KG1 (cell line): ENCODE results near the gene CLECL1.
"Not testable (repeated sequence)": the region's sequence is repeated elsewhere in the genome, so short reads cannot be mapped to it uniquely, and the experiment has no call there.

Experiments
- DNase-seq: peaks from one replicate; lab custom pipeline; 2025; lab: John Stamatoyannopoulos, UW

The CLECL1 gene

DNA sequence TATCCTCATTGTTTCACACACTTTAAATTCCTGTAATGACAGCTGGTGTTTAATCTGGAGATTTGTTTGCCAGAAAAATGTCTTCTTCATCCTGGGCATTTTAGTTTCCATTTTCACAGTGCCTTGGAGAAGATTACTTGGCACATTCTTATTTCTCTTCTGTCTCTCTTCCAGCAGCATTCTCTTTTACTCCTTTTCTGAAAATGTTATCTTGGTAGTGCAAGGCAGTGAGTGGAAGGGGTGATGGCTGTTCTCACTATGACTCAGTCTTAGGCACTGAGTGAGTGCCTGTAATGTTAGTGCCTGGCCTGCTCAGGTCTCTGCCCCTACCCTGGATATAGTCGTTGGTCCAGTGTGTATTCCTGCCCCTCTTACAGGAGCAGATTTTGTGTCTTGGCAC, 13.1 kb downstream of the CLECL1 start:
- no peak for DNase-seq

DNA sequence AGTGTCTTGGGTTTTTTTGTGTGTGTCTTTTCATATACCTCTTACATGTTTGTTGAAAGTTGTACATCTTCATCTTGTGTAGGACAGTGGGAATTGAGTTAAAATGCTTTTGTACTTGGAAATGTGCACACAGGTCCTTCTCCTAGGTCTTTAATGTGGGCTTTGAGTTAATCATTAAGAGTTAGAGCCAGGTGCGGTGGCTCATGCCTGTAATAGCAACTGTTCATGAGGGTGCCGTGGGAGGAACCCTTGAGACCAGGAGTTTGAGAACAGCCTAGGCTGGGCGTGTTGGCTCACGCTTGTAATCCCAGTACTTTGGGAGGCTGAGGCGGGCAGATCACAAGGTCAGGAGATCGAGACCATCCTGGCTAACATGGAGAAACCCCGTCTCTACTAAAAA, 13.9 kb downstream of the CLECL1 start:
- no peak for DNase-seq

DNA sequence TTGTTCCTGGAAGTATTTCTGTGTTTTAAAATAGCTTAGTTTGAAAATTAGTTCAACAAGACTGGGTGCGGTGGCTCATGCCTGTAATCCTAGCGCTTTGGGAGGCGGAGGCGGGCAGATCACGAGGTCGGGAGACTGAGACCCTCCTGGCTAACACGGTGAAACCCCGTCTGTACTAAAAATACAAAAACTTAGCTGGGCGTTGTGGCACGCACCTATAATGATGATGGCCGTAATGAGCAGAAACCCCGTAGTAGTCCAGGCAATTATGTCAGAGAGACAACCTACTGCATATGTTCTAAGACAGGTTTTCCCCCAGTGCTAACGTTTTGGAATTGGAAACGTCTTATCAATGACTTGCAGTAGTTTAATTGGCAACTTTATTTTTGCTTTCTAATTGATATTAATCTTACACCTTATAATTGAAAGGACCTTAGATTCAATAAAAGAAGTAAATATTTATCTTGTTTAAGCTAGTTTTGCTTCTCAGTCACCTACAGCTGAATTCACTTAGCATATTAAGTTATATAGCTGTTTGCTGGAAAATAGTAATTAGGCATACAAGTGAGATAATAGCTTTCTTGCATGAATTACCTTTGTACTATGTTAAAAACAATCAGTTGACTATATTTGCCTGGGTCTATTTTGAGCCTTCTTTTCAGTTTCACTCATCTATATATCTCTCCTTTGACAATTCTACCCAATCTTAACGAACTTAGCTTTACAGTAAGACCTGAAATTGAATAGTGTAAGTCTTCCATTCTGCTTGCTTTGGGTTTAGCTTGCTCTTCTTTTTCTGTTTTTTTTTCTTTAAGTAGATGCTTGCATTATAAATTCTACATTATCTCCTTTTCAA, 15.6 kb downstream of the CLECL1 start:
- no peak for DNase-seq

DNA sequence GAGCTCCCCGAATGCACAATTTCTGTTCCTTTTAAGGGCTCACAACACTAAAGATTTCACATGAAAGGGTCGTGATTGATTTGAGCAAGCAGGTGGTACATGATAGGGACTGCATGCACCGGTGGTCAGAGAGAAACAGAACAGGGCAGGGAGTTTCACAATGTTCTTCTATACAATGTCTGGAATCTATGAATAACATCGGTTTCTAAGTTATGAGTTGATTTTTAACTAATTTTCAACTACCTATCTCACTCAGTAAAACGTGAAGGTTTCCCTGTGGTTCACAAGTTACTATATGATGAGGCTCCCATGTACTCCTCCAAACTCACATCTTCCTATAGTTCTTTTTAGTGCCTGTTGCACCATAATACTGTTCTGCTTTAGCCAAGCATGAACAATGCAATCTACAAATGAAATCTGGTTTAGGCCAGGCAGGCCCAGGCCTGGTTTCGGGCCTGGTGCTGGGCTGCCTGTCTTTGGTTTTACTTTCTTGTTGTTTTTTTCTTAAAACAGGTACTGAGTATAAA, 19.8 kb downstream of the CLECL1 start:
- DNase-seq, result not testable (repeated sequence)

DNA sequence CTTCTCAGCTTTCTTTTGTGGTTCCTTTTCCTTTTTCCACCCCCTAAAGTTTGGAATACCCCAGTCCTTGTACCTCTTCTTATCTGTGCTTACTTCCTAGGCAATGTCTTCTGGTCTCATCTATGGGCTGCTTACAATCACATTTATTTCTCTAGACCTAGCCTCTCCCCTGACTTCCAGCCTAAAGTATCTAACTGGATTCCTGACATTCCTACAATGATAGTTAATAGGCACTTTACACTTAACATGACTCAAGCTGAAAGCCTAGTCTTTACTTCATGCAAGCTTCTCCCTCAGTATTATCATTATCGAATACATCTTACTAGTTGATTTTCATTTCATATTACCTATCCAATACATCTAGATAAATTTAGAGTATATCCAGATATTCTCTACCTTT, 21.2 kb downstream of the CLECL1 start:
- no peak for DNase-seq

DNA sequence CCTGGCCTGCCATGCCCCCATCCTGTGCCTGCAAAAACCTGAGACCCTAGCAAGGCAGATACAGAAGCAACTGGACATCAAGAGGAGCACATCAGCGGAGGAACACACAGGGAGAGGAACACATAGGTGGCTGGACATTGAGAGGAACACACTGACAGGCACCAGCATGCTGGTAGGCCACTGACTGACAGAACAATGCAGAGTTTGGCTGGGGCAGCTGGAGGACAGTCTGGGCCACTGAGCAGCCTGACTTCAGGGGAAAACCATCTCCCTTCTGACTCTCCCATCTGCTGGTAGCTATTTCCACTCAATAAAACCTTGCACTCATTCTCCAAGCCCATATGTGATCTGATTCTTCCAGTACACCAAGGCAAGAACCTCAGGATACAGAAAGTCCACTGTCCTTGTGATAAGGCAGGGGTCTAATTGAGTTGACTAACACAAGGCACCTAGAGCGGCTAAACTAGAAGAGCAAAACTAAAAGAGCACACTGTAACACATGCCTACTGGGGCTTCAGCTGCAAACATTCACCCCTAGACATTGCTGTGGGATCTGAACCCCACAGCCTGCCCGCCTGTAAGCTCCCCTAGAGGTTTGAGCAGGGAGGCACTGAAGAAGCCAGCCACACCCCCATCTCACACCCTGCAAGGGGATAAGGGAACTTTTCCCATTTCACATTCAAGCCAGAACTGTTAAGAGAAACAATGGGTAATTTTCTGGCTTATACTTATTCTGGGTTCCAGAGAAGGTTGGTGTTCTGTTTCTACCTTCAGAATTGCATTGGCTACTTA, 22.1 kb downstream of the CLECL1 start:
- no peak for DNase-seq

DNA sequence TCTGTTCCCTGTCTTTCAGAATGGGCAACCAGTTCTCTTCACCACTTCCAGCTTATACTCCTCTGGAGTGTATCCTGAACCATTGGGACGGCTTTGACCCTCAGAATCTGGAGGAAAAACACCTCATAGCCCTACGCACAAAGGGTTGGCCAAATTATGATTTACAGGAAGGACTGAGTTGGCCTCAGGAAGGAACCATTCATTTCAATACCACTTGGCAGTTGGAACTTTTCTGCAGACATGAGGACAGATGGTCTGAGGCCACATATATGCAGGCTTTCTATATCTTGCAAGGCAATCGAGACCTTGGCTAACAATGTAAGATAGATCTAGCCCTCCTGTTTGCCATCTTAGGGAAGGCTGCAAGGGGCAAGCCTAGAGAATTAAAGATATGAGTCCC, 24.0 kb downstream of the CLECL1 start:
- no peak for DNase-seq

DNA sequence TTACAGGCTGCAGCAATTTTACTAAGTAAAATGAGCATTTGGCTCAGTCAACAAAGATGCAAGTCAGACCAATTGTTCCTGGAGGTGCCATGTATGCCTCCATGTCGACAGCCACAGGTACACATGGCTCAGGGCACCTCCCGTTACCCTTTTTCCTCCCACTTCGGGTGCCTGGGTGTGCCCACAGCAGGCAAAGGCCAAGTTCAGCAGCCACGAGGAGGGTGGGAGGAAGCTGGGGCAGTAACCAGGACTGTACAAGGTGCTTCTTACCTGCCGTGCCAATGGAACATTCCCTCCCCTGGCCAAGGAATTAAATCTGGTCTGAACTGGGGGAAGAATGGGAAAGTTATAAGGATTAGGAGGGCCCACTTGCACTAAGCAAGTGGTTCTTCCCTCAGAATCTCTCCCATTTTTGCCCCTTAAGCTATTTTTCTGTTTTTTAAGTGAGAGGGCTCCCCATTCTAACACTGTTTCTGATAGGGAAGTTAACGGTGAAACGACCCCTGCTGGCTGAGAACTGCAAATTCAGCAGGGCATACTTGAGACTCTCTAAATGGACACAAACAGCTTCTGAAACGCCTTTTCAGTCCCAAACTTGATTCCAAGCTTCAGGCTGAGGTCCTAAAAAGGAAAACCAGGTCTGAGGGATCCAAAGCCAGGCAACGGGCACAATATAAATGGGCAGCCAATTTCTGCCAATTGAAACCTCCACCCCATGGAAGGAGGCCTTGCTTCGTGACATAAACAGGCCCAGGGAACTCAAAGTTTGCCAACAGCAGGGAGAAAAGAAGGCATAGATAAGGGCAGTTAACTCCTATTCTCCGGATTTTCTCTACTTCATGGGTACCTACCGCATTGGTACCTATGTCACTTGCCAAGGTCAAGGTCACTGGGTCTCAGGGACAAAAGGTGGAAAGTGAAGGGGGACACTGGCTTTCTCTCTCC, 24.8 kb downstream of the CLECL1 start:
- DNase-seq, result peak; percentile 59

DNA sequence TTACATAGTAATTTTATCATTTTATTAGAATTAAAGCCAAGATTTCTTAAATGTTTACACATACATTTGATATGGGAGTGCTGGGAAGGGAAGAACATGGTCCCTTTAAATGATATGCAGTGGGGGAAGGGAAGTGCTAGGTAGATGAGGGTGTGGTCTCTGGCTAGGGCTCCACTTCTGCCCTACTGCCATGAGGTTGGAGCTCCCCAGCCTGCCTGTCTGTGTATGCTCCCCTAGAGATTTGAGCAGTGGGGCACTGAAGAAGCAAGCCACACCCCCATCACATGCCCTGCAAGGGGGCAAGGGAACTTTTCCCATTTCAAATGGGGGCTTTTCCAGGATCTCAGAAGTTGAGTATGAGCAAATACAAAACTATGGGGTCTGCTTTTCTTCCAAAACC, 25.5 kb downstream of the CLECL1 start:
- no peak for DNase-seq

DNA sequence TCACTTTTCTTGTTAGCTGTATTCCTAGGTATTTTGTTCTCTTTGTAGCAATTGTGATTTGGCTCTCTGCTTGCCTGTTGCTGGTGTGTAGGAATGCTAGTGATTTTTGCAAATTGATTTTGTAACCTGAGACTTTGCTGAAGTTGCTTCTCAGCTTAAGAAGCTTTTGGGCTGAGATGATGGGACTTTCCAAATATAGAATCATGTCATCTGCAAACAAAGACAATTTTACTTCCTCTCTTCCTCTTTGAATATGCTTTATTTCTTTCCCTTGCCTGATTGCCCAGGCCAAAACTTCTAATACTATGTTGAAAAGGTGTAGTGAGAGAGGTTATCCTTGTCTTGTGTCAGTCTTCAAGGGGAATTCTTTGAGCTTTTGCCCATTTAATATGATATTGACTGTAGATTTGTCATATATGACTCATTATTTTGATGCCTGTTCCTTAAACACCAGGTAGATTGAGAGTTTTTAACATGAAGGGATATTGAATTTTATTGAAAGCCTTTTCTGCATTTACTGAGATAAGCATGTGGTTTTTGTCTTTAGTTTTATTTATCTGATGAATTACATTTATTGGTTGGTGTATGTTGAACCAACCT, 26.7 kb downstream of the CLECL1 start:
- no peak for DNase-seq

DNA sequence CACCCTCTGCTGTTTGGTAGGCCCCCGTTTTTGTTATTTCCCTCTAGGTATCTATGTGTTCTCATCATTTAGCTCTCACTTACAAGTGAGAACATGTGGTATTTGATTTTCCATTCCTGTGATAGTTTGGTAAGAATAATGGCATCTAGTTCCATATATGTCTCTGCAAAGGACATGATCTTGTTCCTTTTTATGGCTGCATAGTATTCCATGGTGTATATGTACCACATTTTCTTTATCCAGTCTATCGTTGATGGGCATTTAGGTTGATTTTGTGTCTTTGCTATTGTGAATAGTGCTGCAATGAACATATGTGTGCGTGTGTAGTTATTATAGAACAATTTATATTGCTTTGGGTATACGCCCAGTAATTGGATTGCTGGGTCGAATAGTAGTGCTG, 28.3 kb downstream of the CLECL1 start:
- not testable (repeated sequence) for DNase-seq

DNA sequence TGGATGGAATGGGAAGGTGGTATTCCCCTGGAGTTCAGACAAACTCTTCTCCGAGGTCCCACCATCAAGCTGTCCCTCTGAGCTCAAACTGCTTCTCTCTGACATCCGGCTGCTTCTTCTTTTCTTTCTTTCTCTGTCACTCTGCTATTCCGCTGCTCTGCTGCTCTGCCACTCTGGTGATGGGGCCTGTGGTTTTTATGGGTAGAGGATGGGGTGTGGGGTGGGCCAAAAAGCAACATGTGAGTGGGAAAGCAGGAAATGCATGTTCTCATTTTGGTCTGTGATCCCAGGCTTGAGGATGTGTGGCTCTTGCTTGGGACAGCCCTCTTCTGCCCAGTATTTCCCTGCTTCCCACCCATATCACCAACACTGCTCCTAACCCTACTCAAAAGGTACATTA, 30.6 kb downstream of the CLECL1 start:
- no peak for DNase-seq

DNA sequence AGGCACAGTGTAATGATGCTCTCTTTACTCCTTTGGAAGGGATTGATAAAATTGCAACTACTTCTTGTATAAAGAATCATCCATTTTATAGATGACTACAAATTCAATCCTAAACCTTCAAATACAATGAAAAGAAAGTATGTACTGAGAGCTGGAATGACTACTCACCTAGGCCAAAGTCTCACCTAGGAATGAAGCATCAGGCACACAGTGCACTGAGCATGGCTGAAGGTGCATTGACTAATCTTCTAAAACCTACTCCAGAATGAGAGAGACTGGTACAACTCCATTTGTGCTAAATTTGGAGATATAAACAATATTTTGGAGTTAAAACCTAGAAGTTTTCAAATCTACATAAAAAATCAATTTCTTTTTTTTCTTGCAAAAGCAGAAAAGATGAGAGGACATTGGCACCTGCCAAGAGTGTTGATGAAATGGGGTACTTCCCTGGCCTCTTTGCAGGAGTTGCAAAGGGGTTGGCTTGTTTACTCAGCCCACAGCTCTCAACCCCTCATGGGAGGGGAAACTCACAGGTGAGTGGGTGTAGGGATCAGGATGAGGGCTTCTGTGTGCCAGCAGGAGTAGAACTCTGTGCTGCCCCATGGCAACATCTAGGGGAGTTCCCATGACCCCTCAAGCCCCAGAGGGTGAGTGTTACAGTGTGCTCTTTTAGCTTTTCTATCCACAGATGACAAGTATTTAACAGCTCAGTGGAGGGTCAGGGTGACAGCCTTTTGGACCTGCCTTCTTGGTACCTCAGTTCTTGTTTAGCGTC, 31.3 kb downstream of the CLECL1 start:
- DNase-seq, result no peak

DNA sequence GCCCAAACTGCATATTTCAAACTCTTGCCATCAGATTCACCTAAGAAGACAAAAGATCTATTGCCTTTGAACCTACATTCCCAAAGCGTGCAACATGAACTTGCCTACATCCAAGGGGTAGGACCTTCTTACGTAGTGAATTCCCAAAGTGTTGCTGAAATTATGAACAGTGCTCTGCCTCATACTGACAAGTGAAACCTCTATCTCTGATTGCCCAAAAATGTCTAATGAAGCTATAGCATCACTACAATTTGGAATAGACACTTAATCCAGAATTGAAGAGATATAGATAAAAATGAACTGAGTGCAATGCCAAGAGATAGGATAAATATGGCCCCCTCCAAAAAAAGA, 32.3 kb downstream of the CLECL1 start:
- no peak for DNase-seq

DNA sequence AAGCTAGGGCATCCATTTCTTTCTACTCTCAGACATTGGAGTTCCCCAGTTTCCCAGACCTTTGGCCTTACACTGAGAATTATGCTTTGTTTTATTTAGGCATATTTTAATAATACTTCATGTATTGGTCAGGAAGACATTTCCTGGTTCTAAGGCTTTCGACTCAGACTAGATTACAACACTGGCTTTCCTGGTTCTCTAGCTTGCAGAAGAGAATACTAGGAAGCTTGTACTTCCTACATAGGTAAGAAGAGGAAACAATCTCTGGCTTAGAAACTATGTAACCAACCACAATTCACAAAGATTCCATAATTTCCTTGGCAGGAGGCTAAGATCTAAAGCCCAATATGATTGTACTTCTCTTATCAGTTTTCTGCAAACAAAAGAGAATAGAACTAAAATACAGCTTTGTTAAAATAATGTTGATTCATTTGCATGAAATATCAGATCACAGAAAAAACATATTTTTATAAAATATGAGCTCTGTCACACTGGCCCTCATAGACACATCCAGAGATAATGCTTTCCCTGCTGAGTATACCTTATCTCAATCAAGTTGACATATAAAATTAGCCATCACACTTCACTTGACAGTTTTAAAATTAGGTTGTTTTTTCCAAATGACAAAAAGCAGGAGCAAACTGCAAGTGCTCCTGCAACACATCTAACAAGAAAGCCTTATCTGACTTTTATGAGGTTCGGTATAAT, 32.8 kb downstream of the CLECL1 start:
- no peak for DNase-seq

DNA sequence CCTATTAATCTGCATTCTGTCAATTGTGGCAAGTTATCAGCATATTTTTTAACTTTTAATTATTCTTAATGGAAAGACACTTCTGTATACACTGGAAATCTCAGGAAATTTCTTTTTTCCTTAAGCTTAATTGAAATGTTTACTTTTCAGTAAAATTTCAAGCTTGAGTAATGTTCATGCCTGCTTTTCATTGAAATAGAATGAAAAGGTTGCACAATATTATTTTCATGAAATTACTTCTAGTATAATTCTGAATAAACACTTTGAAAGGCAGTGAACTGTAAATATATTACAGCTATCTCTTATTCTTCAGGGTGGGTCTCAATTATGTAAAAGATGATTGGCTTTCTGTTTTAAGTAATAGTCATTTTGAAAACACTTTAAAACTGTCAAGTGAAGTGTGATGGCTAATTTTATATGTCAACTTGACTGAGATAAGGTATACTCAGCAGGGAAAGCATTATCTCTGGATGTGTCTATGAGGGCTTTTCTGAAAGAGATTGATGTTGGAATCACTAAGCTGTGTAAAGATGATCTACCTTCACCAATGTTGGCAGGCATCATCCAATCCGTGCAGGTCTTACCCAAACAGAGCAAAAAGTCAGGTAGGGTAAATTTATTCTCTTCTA, 33.5 kb downstream of the CLECL1 start:
- DNase-seq, result no peak

DNA sequence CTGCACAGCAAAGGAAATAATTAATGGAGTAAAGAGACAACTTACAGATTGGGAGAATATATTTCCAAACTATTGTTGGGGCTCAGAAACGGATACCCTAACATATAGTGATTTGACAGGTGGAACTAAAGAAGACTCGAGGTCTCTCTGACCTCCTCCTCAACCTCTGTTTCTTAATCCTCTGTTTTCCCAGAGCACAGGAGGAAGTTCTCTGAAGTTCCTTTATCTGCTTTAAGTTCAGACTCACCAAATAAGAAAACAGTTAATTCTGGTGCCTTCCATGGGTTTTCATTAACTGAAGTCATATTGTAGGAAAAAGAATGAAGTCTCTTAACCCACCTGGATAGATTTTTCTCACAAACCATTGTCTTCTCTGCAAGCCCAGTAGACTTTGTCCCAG, 34.2 kb downstream of the CLECL1 start:
- DNase-seq, result no peak

DNA sequence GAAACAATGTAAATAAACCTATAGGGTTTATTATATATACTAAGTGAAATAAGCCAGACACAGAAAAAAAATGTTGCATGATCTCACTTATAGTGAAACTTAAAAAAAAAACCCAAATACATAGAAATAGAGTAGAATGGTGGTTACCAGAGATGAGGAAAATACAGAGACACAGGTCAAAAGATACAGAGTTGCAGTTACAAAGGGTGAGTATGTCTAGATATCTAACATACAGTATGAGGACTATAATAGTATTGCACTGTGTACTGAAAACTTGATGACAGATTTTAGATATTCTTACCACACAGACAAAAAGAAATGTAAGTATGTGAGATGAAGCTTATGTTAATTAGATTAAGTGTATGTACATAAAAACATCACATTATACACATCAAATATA, 35.3 kb downstream of the CLECL1 start:
- DNase-seq, result no peak

DNA sequence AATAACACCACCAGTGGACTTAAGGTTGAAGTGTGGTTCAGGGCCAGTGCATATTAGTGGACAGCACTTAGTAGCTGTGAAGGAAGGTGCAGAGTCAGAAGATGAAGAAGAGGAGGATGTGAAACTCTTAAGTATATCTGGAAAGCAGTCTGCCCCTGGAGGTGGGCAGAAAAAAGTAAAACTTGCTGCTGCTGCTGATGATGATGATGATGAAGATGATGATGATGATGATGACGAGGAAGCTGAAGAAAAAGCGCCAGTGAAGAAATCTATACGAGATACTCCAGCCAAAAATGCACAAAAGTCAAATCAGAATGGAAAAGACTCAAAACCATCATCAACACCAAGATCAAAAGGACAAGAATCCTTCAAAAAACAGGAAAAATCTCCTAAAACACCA, 37.2 kb downstream of the CLECL1 start:
- not testable (repeated sequence) for DNase-seq

DNA sequence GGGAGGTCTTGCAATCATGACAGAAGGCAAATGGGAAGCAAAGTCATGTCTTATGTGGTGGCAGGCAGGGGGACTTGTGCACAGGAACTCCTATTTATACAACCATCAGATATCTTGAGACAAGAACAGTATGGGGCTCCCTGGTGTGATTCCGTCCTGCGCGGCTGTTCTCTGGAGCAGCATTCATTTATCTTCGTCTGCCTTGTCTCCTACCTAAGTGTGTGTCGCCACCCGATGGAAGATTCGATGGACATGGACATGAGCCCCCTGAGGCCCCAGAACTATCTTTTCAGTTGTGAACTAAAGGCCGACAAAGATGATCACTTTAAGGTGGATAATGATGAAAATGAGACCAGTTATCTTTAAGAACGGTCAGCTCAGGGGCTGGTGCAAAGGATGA, 37.7 kb downstream of the CLECL1 start:
- not testable (repeated sequence) for DNase-seq
